HEK293 (cell line): Measurements from ENCODE around the gene DNMBP.

ENCODE experiments used
- EGR2 ChIP-seq: fragments of 450-650 bp; formaldehyde crosslinking; IDR thresholded peaks from 2 replicates; pipeline ENCODE4 v1.5.1; 2016; ENCODE audit warnings: low read depth, missing biosample characterization, missing genetic modification characterization
- ELK4 ChIP-seq: IDR thresholded peaks from 2 replicates; pipeline ENCODE4 v1.6.1; 2011; ENCODE audit warnings: mild to moderate bottlenecking, low read depth, low read length, borderline replicate concordance
- FEZF1 ChIP-seq: fragments of 450-650 bp; formaldehyde crosslinking; IDR thresholded peaks from 2 replicates; pipeline ENCODE4 v1.5.1; 2016; ENCODE audit warnings: missing biosample characterization, missing genetic modification characterization
- GLIS1 ChIP-seq: fragments of 450-650 bp; formaldehyde crosslinking; IDR thresholded peaks from 2 replicates; pipeline ENCODE4 v1.5.1; 2016; ENCODE audit warnings: missing biosample characterization, missing genetic modification characterization
- HOXA7 ChIP-seq: sonication (generic); formaldehyde crosslinking; IDR thresholded peaks from 2 replicates; pipeline ENCODE4 v1.8.1; 2022; ENCODE audit warnings: missing genetic modification reagents, borderline replicate concordance
- HOXC10 ChIP-seq: sonication (generic); formaldehyde crosslinking; IDR thresholded peaks from 2 replicates; pipeline ENCODE4 v1.8.1; 2023; ENCODE audit warnings: mild to moderate bottlenecking, missing genetic modification reagents
- KLF1 ChIP-seq: fragments of 450-650 bp; formaldehyde crosslinking; IDR thresholded peaks from 2 replicates; pipeline ENCODE4 v1.5.1; 2016; ENCODE audit warnings: missing biosample characterization, missing genetic modification characterization
- KLF8 ChIP-seq: fragments of 450-650 bp; formaldehyde crosslinking; IDR thresholded peaks from 2 replicates; pipeline ENCODE4 v1.5.1; 2016; ENCODE audit warnings: missing biosample characterization, missing genetic modification characterization
- PRDM4 ChIP-seq: fragments of 450-650 bp; formaldehyde crosslinking; IDR thresholded peaks from 2 replicates; pipeline ENCODE4 v1.5.1; 2017; ENCODE audit warnings: missing biosample characterization, missing genetic modification characterization
- SALL2 ChIP-seq: fragments of 450-650 bp; formaldehyde crosslinking; IDR thresholded peaks from 2 replicates; pipeline ENCODE4 v1.5.0; 2017; ENCODE audit warnings: missing biosample characterization, mild to moderate bottlenecking, missing genetic modification characterization, borderline replicate concordance
- SCRT1 ChIP-seq: fragments of 450-650 bp; formaldehyde crosslinking; IDR thresholded peaks from 2 replicates; pipeline ENCODE4 v1.5.1; 2016; ENCODE audit warnings: missing biosample characterization, missing genetic modification characterization, borderline replicate concordance
- WT1 ChIP-seq: fragments of 450-650 bp; formaldehyde crosslinking; IDR thresholded peaks from 2 replicates; pipeline ENCODE4 v1.5.1; 2016; ENCODE audit warnings: missing biosample characterization, missing genetic modification characterization
- YY1 ChIP-seq: fragments of 450-650 bp; formaldehyde crosslinking; IDR thresholded peaks from 2 replicates; pipeline ENCODE4 v1.5.1; 2018; ENCODE audit warnings: missing biosample characterization, missing genetic modification characterization
- ZBTB1 ChIP-seq: fragments of 450-650 bp; formaldehyde crosslinking; IDR thresholded peaks from 2 replicates; pipeline ENCODE4 v1.5.1; 2016; ENCODE audit warnings: missing biosample characterization, missing genetic modification characterization
- ZBTB10 ChIP-seq: fragments of 450-650 bp; formaldehyde crosslinking; IDR thresholded peaks from 2 replicates; pipeline ENCODE4 v1.5.1; 2016; ENCODE audit warnings: missing biosample characterization, missing genetic modification characterization
- ZBTB26 ChIP-seq: fragments of 450-650 bp; formaldehyde crosslinking; optimal IDR thresholded peaks from 2 replicates; pipeline ENCODE3; 2016; ENCODE audit warnings: missing biosample characterization, mild to moderate bottlenecking, missing genetic modification characterization
- ZFP69B ChIP-seq: fragments of 450-650 bp; formaldehyde crosslinking; IDR thresholded peaks from 2 replicates; pipeline ENCODE4 v1.5.1; 2016; ENCODE audit warnings: missing biosample characterization, missing genetic modification characterization
- ZNF19 ChIP-seq: fragments of 450-650 bp; formaldehyde crosslinking; IDR thresholded peaks from 2 replicates; pipeline ENCODE4; 2016; ENCODE audit warnings: missing biosample characterization, missing genetic modification characterization, low read depth
- ZNF239 ChIP-seq: fragments of 450-650 bp; formaldehyde crosslinking; IDR thresholded peaks from 2 replicates; pipeline ENCODE4 v1.5.1; 2016; ENCODE audit warnings: missing biosample characterization, missing genetic modification characterization
- ZNF248 ChIP-seq: fragments of 450-650 bp; formaldehyde crosslinking; IDR thresholded peaks from 2 replicates; pipeline ENCODE4 v1.5.1; 2017; ENCODE audit warnings: missing biosample characterization, missing genetic modification characterization
- ZNF280C ChIP-seq: fragments of 450-650 bp; formaldehyde crosslinking; IDR thresholded peaks from 2 replicates; pipeline ENCODE4 v1.5.1; 2016; ENCODE audit warnings: missing biosample characterization, missing genetic modification characterization
- ZNF362 ChIP-seq: fragments of 450-650 bp; formaldehyde crosslinking; IDR thresholded peaks from 2 replicates; pipeline ENCODE4 v1.5.1; 2016; ENCODE audit warnings: missing biosample characterization, missing genetic modification characterization
- ZNF37A ChIP-seq: fragments of 450-650 bp; IDR thresholded peaks from 2 replicates; pipeline ENCODE4 v1.5.1; 2018; ENCODE audit warnings: missing biosample characterization, missing genetic modification characterization
- ZNF513 ChIP-seq: fragments of 450-650 bp; IDR thresholded peaks from 2 replicates; pipeline ENCODE4 v1.5.1; 2018; ENCODE audit warnings: missing biosample characterization, missing genetic modification characterization
- ZNF660 ChIP-seq: fragments of 450-650 bp; IDR thresholded peaks from 2 replicates; pipeline ENCODE4 v1.5.1; 2018; ENCODE audit warnings: missing biosample characterization, mild to moderate bottlenecking, missing genetic modification characterization
- ZNF843 ChIP-seq: fragments of 450-650 bp; formaldehyde crosslinking; IDR thresholded peaks from 2 replicates; pipeline ENCODE4 v1.5.1; 2016; ENCODE audit warnings: missing biosample characterization, missing genetic modification characterization
- ZSCAN16 ChIP-seq: fragments of 450-650 bp; formaldehyde crosslinking; IDR thresholded peaks from 2 replicates; pipeline ENCODE4 v1.5.1; 2016; ENCODE audit warnings: missing biosample characterization, missing genetic modification characterization

Gene DNMBP

GRCh38 chr10:100009793-100010676 lies at the start of gene DNMBP (continued):
- TF ChIP-seq ELK4 (no peak), WT1 (no peak), ZNF248 (no peak), HOXA7 (no peak), YY1 (no peak), ZNF362 (tag by site-specific recombination) (peak; percentile 68), ZFP69B (tag by site-specific recombination) (no peak), ZNF843 (tag by site-specific recombination) (no peak), EGR2 (tag by site-specific recombination) (no peak), ZNF513 (tag by site-specific recombination) (no peak), ZBTB26 (tag by site-specific recombination) (no peak), ZNF239 (tag by site-specific recombination) (no peak), HOXC10 (CRISPR knock-in tag) (peak; percentile 83; the same call in 1 of the 2 replicates), GLIS1 (tag by site-specific recombination) (no peak), ZBTB1 (tag by site-specific recombination) (no peak), ZNF280C (tag by site-specific recombination) (no peak), ZNF37A (no peak), ZSCAN16 (tag by site-specific recombination) (no peak), KLF1 (tag by site-specific recombination) (no peak), FEZF1 (tag by site-specific recombination) (no peak), KLF8 (tag by site-specific recombination) (no peak), SALL2 (no peak), SCRT1 (tag by site-specific recombination) (no peak), ZNF660 (tag by site-specific recombination) (no peak), ZNF19 (tag by site-specific recombination) (no peak), ZBTB10 (tag by site-specific recombination) (0 out of 2 replicates have a peak, but pooled peaks have one; percentile 41), PRDM4 (tag by site-specific recombination) (no peak)
